Esophagus squamous epithelium (tissue), 4 donors: ENCODE results near the gene GNB1L.

Experiments used
- CTCF ChIP-seq, 6 experiments: fragments of 450-650 bp in 4 of 6; fragments of 200-600 bp in 2 of 6; sonication (generic) in 2 of 6; IDR thresholded peaks; one replicate each; pipeline ENCODE4 v1.5.1; 2016 to 2019; ENCODE audit warnings: antibody characterized with exemption in 6 of 6, mild to moderate bottlenecking in 4 of 6, moderate library complexity in 4 of 6
- POLR2A ChIP-seq, 4 donors: fragments of 450-650 bp; IDR thresholded peaks; one replicate each; pipeline ENCODE4 v1.6.1; 2017; ENCODE audit warnings: antibody characterized with exemption in 4 of 4, mild to moderate bottlenecking in 4 of 4, moderate library complexity in 3 of 4

- TF ChIP-seq CTCF (IDR thresholded peaks at IDR 0.05): no peak
- no peak for TF ChIP-seq POLR2A (IDR thresholded peaks at IDR 0.05)
Measured at GRCh38 chr22:19749876-19750275, 104.8 kb downstream of the GNB1L start.
